GM18505 (cell line): ENCODE data around the gene GSC.

Experiments
- ATAC-seq: cut with Tn5 transposase; IDR thresholded peaks from one replicate; pipeline ENCODE4 v1.9.1; 2021; ENCODE audit not compliant: unreplicated experiment
- POLR2A ChIP-seq: IDR thresholded peaks from 4 replicates; pipeline ENCODE4 v1.6.1; 2011; ENCODE audit warnings: borderline replicate concordance; ENCODE audit not compliant: insufficient read depth, insufficient read length; ENCODE audit errors: extremely low read depth

Gene GSC

GRCh38 chr14:94779713-94780112 is 9.8 kb upstream of the GSC start:
- no peak for ATAC-seq

GRCh38 chr14:94775871-94776210 is 5.9 kb upstream of the GSC start:
- ATAC-seq, result no peak
- no peak for TF ChIP-seq POLR2A

More at GRCh38 chr14:94779713-94780112, 9.8 kb upstream of the GSC start:
- no peak for TF ChIP-seq POLR2A

GRCh38 chr14:94775091-94775870 is 5.4 kb upstream of the GSC start:
- no peak for TF ChIP-seq POLR2A
- no peak for ATAC-seq

- no peak for TF ChIP-seq POLR2A
- ATAC-seq, result no peak
Observed at GRCh38 chr14:94774344-94775090, 4.6 kb upstream of the GSC start.

- no peak for TF ChIP-seq POLR2A
- no peak for ATAC-seq
Observed at GRCh38 chr14:94773655-94774343, 3.9 kb upstream of the GSC start.

GRCh38 chr14:94773061-94773648 is 3.2 kb upstream of the GSC start:
- TF ChIP-seq POLR2A, result no peak

GRCh38 chr14:94772548-94772947 is 2.6 kb upstream of the GSC start:
- no peak for ATAC-seq
- TF ChIP-seq POLR2A, result no peak

More at GRCh38 chr14:94773061-94773648, 3.2 kb upstream of the GSC start:
- no peak for ATAC-seq

GRCh38 chr14:94771906-94772490 is 2.1 kb upstream of the GSC start:
- no peak for TF ChIP-seq POLR2A
- no peak for ATAC-seq

- no peak for ATAC-seq
- no peak for TF ChIP-seq POLR2A
Observed at GRCh38 chr14:94771158-94771905, 1.4 kb upstream of the GSC start.

- ATAC-seq, result no peak
- TF ChIP-seq POLR2A, result no peak
Observed at GRCh38 chr14:94770815-94771157, 873 bp upstream of the GSC start.

GRCh38 chr14:94770251-94770749 is 387 bp upstream of the GSC start:
- no peak for TF ChIP-seq POLR2A
- ATAC-seq, result no peak
